DND-41 (cell line): ENCODE data around the gene PI4KB.

Source experiments
- ATAC-seq: fragments of 200-7000 bp; cut with Tn5 transposase; 3 replicates; pipeline ENCODE4 v1.9.1; 2021; ENCODE audit warnings: low read depth; ENCODE audit not compliant: insufficient read depth
- DNase-seq: peaks from one replicate; pipeline ENCODE4 v3.0.0-alpha.2; 2020
- H2AFZ ChIP-seq: 2 replicates; pipeline ENCODE4 v1.6.0; 2012; ENCODE audit warnings: low read depth, low read length
- H3K27ac ChIP-seq: 2 replicates; pipeline ENCODE4 v1.5.1; 2012; ENCODE audit warnings: low read length, inconsistent platforms
- H3K27me3 ChIP-seq: fragments of 200-600 bp; sonication (generic); 2 replicates; pipeline ENCODE4 v1.6.0; 2012; ENCODE audit warnings: low read length, mild to moderate bottlenecking, inconsistent platforms; ENCODE audit not compliant: insufficient read depth, poor library complexity
- H3K36me3 ChIP-seq: 2 replicates; pipeline ENCODE4 v1.5.1; 2012; ENCODE audit warnings: low read length, inconsistent platforms; ENCODE audit not compliant: insufficient read depth
- H3K4me1 ChIP-seq: 2 replicates; pipeline ENCODE4 v1.5.1; 2012; ENCODE audit warnings: mild to moderate bottlenecking, low read length; ENCODE audit not compliant: insufficient read depth
- H3K4me2 ChIP-seq: 2 replicates; pipeline ENCODE4 v1.6.0; 2012; ENCODE audit warnings: mild to moderate bottlenecking, moderate library complexity, low read length, inconsistent platforms; ENCODE audit not compliant: insufficient read depth
- H3K4me3 ChIP-seq, 2 experiments: fragments of 200-600 bp in 1 of 2; shearing (Covaris generic) in 1 of 2; 2 replicates each; pipeline ENCODE4 v1.5.1; 2012 to 2016; ENCODE audit warnings: inconsistent platforms in 2 of 2, low read length in 2 of 2, mild to moderate bottlenecking in 2 of 2, low read depth in 1 of 2, moderate library complexity in 1 of 2
- H3K79me2 ChIP-seq: 2 replicates; pipeline ENCODE4 v1.6.0; 2012; ENCODE audit warnings: low read length, inconsistent platforms; ENCODE audit not compliant: insufficient read depth
- H3K9ac ChIP-seq: 2 replicates; pipeline ENCODE4 v1.6.0; 2012; ENCODE audit warnings: low read depth, mild to moderate bottlenecking, inconsistent platforms, low read length, moderate library complexity
- H3K9me3 ChIP-seq: 2 replicates; pipeline ENCODE4 v1.5.1; 2012; ENCODE audit warnings: low read length, moderate library complexity, mild to moderate bottlenecking, inconsistent platforms; ENCODE audit not compliant: insufficient read depth, severe bottlenecking
- H4K20me1 ChIP-seq: 2 replicates; pipeline ENCODE4 v1.6.0; 2012; ENCODE audit warnings: low read length; ENCODE audit not compliant: insufficient read depth
- CTCF ChIP-seq: IDR thresholded peaks from 2 replicates; pipeline ENCODE4 v1.5.1; 2012; ENCODE audit warnings: borderline replicate concordance, low read length, moderate library complexity, mild to moderate bottlenecking; ENCODE audit not compliant: poor library complexity, severe bottlenecking; ENCODE audit errors: extremely low read depth
- EZH2 ChIP-seq: IDR thresholded peaks from 3 replicates; pipeline ENCODE4 v1.6.1; 2012; ENCODE audit warnings: borderline replicate concordance, low read depth, mild to moderate bottlenecking, moderate library complexity, low read length, inconsistent platforms; ENCODE audit not compliant: severe bottlenecking

PI4KB gene

GRCh38 chr1:151369302-151369610, 42.0 kb upstream of the PI4KB start:
- no peaks in the 10 kb centered on the region for H3K9me3 ChIP-seq
- no peak overlapping the region for H3K4me2 ChIP-seq
- DNase-seq, result no peak
- no peak overlapping the region for H3K27ac ChIP-seq
- no peak overlapping the region for H3K4me3 ChIP-seq
- H3K27me3 ChIP-seq, result no peaks in the 10 kb centered on the region
- H3K36me3 ChIP-seq, result no peaks in the 10 kb centered on the region
- no peak for ATAC-seq
- H2AFZ ChIP-seq, result no peak overlapping the region
- no peaks in the 10 kb centered on the region for H4K20me1 ChIP-seq
- no peaks in the 10 kb centered on the region for H3K79me2 ChIP-seq
- H3K4me1 ChIP-seq, result peaks cover 9% of the 10 kb centered on the region
- TF ChIP-seq CTCF (no peak), EZH2 (no peak)
- H3K9ac ChIP-seq, result no peak overlapping the region

GRCh38 chr1:151368393-151369301, 41.4 kb upstream of the PI4KB start:
- Histone ChIP-seq H3K36me3 (no peaks in the 10 kb centered on the region), H4K20me1 (no peaks in the 10 kb centered on the region), H3K27me3 (no peaks in the 10 kb centered on the region), H3K4me1 (peaks cover 9% of the 10 kb centered on the region), H2AFZ (no peak overlapping the region; the same call in 1 of the 2 replicates), H3K27ac (no peak overlapping the region), H3K9me3 (no peaks in the 10 kb centered on the region), H3K79me2 (no peaks in the 10 kb centered on the region), H3K4me3 (no peak overlapping the region), H3K9ac (no peak overlapping the region), H3K4me2 (no peak overlapping the region)
- ATAC-seq, result no peak
- TF ChIP-seq EZH2 (no peak), CTCF (no peak)
- DNase-seq, result no peak

GRCh38 chr1:151367658-151368392, 40.6 kb upstream of the PI4KB start:
- TF ChIP-seq EZH2, result no peak
- no peak for TF ChIP-seq CTCF
- DNase-seq, result no peak
- H3K4me1 ChIP-seq, result peaks cover 9% of the 10 kb centered on the region
- ATAC-seq, result no peak
- H3K27me3 ChIP-seq, result no peaks in the 10 kb centered on the region
- H3K9me3 ChIP-seq, result peaks cover 6% of the 10 kb centered on the region
- H3K4me3 ChIP-seq, result no peak overlapping the region
- no peak overlapping the region for H3K9ac ChIP-seq
- H3K36me3 ChIP-seq, result no peaks in the 10 kb centered on the region
- H4K20me1 ChIP-seq, result no peaks in the 10 kb centered on the region
- no peak overlapping the region for H3K27ac ChIP-seq
- no peak overlapping the region for H3K4me2 ChIP-seq
- no peak overlapping the region for H2AFZ ChIP-seq
- H3K79me2 ChIP-seq, result no peaks in the 10 kb centered on the region
